ENCODE data around the gene RPS6KA5. TPM values are rescaled to one million over a fixed set of nuclear protein-coding genes. Genes with fewer than 3 reads are reported as not detected.

The RPS6KA5 gene
- total RNA-seq, 1 experiment from 2014 or later = 2.6 TPM

GRCh38 chr14:91019673-91020072 lies 40.8 kb downstream of the RPS6KA5 start:
- H3K9me3 ChIP-seq (ENCODE audit: control insufficient read depth, insufficient read depth, low read depth, low read length) = no peaks in the 10 kb centered on the region
- in situ Hi-C loops (cut with HindIII; ENCODE audit: low pct_unique_long_range_greater_than_20kb, low sequenced_read_pairs) (no loop called here), intact Hi-C loops (cut with micrococcal nuclease; ENCODE audit: unreplicated experiment) (no loop called here)
- CTCF ChIA-PET = no interaction called here
- TF ChIP-seq CTCF (IDR thresholded peaks at IDR 0.05) (no peak), POLR2AphosphoS5 (IDR thresholded peaks at IDR 0.05; ENCODE audit: low read depth, low read length) (no peak), TCF7L2 (IDR thresholded peaks at IDR 0.05; ENCODE audit: low read depth, low read length) (no peak), REST (IDR thresholded peaks at IDR 0.05; ENCODE audit: insufficient read depth in 1 of 2, low read depth in 2 of 2, low read length in 1 of 2) (no peak), SIN3A (IDR thresholded peaks at IDR 0.05; ENCODE audit: borderline replicate concordance, insufficient read depth, low read depth, low read length) (no peak)
- no peak for DNase-seq (ENCODE audit: low read depth, low spot score)
- H3K36me3 ChIP-seq (ENCODE audit: control insufficient read depth, insufficient read depth, low read length) = no peaks in the 10 kb centered on the region
- no peak overlapping the region for H3K4me3 ChIP-seq (ENCODE audit: low read depth in 2 of 2, low read length in 2 of 2)
- H3K4me1 ChIP-seq (ENCODE audit: control insufficient read depth, insufficient read depth, low read length) = no peaks in the 10 kb centered on the region
- no peak overlapping the region for H3K27ac ChIP-seq (ENCODE audit: low read length)
- ATAC-seq = no peak
- no peaks in the 10 kb centered on the region for H3K27me3 ChIP-seq (ENCODE audit: control insufficient read depth, insufficient read depth, low read length)
- POLR2A ChIA-PET = no interaction called here
- BruUV-seq (replicated peaks) = no TSS peak

GRCh38 chr14:91018481-91018880 lies 42.0 kb downstream of the RPS6KA5 start:
- Histone ChIP-seq H3K4me3 (ENCODE audit: low read depth in 2 of 2, low read length in 2 of 2) (no peak overlapping the region), H3K27ac (ENCODE audit: low read length) (no peak overlapping the region), H3K36me3 (ENCODE audit: control insufficient read depth, insufficient read depth, low read length) (no peaks in the 10 kb centered on the region), H3K4me1 (ENCODE audit: control insufficient read depth, insufficient read depth, low read length) (no peaks in the 10 kb centered on the region), H3K27me3 (ENCODE audit: control insufficient read depth, insufficient read depth, low read length) (no peaks in the 10 kb centered on the region), H3K9me3 (ENCODE audit: control insufficient read depth, insufficient read depth, low read depth, low read length) (no peaks in the 10 kb centered on the region)
- ATAC-seq (no peak), DNase-seq (ENCODE audit: low read depth, low spot score) (no peak)
- ChIA-PET CTCF (no interaction called here), POLR2A (no interaction called here)
- BruUV-seq (replicated peaks) = no TSS peak
- intact Hi-C loops (cut with micrococcal nuclease; ENCODE audit: unreplicated experiment) (no loop called here), in situ Hi-C loops (cut with HindIII; ENCODE audit: low pct_unique_long_range_greater_than_20kb, low sequenced_read_pairs) (no loop called here)
- TF ChIP-seq CTCF (IDR thresholded peaks at IDR 0.05) = no peak
- no peak for TF ChIP-seq REST (IDR thresholded peaks at IDR 0.05; ENCODE audit: insufficient read depth in 1 of 2, low read depth in 2 of 2, low read length in 1 of 2)
- TF ChIP-seq POLR2AphosphoS5 (IDR thresholded peaks at IDR 0.05; ENCODE audit: low read depth, low read length) = no peak
- no peak for TF ChIP-seq SIN3A (IDR thresholded peaks at IDR 0.05; ENCODE audit: borderline replicate concordance, insufficient read depth, low read depth, low read length)
- TF ChIP-seq TCF7L2 (IDR thresholded peaks at IDR 0.05; ENCODE audit: low read depth, low read length) = no peak
